NCI-H526 treated with DMSO at 0.1 percent for 48 hours (cell line): Measurements from ENCODE around the gene MT2A.

Experiments used
- DNase-seq: peaks from one replicate; lab custom pipeline; 2025; lab: John Stamatoyannopoulos, UW

Gene MT2A

GRCh38 chr16:56600398-56600999, 7.9 kb upstream of the MT2A start:
- DNase-seq = no peak

- DNase-seq = no peak
Observed at GRCh38 chr16:56601325-56601724, 7.1 kb upstream of the MT2A start.

- DNase-seq = peak; percentile 10
Observed at GRCh38 chr16:56603589-56603988, 4.8 kb upstream of the MT2A start.

DNA sequence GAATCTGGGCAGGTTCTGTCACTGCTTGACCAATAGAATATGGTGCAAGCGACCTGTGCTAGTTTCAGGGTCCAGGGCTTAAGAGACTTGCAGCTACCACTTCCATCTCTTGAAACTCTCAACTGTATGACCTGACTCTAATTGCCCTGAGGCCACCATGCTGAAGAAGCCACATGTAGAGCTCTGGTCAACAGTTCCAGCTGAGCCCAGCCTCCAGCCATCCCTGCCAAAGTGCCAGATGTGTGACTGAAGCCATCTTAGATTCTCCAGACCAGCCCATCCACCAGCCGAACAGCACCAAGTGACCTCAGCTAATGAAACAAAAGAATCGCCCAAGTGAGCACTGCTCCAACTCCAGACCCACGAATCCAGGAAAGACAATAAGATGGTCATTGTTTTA, 3.4 kb upstream of the MT2A start:
- no peak for DNase-seq

- no peak for DNase-seq
Observed at GRCh38 chr16:56605475-56605874, 2.9 kb upstream of the MT2A start.

DNA sequence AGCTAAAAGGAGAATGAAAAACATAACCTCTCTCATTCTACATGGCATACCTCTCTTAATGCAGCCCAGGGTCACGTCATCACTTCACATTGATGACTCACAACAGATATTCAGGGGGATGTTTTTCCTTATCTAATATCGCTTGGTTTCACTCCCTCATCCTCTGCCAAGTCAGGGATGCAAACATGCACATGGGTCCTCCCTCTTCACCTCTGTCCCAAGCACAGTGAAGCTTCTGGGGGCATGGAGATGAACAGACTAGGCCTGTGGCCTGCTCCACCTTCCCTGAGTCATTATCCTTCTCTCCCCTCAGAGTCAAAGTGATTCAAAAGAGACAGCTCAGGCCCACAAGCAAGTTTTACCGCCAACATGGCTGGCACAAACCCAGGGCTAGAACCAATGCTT, 2.3 kb upstream of the MT2A start:
- DNase-seq = no peak

- no peak for DNase-seq
Observed at GRCh38 chr16:56606476-56607108, 1.8 kb upstream of the MT2A start.

DNA sequence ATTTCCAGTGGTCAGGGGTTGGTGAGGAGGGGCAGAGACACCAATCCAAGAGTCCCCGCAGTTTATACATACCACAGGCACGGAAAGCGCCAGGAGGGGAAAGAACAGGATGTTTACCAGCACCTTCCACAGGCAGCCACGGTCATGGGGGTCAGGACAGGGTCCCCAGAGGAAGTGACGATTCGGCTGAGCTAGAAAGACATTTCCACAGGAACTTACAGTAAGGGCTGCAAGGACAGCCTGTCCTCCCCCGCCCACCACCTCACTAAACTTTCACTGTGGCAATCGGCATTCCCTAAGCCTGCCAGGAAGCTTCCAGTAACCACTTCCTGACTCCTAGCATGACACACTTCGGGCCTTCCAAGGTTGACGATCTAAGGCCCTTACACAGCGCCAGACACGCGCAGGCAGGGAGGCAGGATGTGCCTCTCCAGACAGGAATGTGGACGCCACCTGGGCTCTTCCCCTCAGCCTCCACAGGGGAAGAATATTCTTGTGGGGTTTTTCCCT, 1.2 kb upstream of the MT2A start:
- no peak for DNase-seq

DNA sequence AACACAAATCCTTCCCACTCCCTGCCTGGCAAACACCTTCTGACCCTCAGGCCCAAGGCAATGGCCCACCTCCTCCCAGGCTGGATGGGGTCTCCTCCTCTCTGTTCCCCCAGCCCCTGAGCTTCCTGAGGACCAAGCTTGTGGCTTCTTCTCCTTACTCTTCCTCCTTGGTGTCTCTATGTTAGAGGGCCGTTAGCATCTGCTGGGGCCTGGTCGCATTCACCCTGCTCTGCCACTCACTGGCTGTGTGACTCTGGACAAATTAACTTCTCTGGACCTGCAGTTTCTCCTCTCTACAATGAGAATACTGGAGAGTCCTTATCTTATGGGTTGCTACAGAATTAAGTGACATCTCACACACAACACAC, 725 bp upstream of the MT2A start:
- DNase-seq = no peak

DNA sequence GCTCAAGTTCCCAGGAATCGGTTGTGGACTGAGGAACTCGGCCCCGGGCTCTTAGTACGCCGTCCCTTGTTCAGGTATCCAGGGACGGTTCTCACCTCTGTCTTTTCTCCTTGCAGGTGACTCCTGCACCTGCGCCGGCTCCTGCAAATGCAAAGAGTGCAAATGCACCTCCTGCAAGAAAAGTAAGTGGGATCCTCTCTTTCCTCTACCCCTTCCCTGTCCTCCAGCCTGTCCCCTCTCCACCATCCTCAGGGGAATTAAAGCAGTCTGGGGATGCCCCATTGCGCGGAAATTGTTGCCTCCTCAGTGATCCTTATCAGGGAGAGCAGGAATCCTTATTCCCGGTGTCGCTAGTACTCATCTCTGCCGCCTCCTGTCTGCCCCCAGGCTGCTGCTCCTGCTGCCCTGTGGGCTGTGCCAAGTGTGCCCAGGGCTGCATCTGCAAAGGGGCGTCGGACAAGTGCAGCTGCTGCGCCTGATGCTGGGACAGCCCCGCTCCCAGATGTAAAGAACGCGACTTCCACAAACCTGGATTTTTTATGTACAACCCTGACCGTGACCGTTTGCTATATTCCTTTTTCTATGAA, 585 bp downstream of the MT2A start:
- no peak for DNase-seq

DNA sequence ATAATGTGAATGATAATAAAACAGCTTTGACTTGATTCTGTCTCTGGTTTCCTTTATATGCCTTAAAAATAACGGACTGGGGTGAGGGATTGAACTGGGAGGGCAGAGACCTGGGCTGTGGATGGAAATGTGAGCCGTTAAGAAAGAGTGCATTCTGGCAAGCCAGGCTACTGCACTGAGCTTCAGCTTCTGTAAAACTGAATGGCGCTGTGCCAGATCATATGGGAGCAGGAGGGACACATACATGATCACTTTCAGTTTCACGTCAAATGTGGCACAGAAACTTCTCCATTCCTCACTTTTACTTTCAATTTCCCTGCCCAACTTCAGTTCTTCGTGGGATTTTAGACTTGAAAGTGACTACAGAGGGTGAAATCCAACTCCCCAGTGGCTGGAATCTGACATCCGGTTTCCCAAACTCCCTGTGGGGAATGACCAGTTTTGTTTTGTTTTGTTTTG, 1.1 kb downstream of the MT2A start:
- no peak for DNase-seq

DNA sequence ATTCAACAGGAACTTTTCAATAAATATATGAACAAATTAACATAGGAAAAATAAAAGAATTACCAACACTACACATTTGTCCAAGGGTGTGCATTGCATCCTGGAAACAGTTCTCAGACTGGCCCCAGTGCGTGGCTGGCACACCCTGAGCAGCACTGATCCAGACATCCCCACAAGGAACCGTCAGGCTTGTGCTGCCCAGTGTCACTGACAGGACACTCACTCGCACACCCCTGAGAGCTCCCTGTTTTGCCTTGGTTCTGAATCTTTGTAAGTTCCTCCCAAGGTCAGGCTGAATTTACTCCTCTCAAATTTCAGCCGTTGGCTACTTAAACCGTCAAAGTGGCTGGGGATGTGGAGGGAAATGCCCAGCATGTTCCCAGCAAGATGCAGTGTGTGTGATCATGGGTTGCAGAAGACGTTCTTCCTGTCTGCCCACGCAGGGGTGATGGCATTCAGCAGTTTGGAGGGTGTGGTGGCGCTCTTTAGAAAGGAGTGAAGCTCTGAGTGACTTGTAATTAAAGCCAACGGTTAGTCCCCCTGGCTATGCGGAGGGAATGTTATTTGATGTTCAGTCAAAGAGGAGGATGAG, 1.7 kb downstream of the MT2A start:
- peak; percentile 14 for DNase-seq

DNA sequence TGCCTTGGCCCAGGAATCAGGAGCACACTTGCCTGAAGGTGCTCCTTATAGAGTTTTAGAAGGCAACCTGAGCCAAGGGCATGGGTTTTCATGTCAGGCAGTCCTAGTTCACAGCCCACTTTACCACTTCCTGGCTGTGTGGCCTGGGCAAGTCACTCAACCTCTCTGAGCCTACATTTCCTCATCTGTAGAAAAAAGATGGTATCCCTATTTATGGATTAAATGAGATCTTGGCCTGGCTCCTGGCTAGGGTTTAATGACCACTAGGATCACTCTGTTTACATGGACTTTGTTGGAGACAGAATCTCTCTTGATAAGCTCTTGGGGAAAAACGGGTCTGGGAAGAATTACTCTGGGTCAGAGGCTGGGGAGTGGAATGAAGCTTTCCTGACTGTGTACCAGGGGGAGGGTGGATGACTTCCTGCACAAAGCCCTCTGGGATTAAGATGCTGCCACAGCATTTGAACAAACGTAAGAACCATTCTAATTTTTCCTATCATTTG, 2.3 kb downstream of the MT2A start:
- no peak for DNase-seq

DNA sequence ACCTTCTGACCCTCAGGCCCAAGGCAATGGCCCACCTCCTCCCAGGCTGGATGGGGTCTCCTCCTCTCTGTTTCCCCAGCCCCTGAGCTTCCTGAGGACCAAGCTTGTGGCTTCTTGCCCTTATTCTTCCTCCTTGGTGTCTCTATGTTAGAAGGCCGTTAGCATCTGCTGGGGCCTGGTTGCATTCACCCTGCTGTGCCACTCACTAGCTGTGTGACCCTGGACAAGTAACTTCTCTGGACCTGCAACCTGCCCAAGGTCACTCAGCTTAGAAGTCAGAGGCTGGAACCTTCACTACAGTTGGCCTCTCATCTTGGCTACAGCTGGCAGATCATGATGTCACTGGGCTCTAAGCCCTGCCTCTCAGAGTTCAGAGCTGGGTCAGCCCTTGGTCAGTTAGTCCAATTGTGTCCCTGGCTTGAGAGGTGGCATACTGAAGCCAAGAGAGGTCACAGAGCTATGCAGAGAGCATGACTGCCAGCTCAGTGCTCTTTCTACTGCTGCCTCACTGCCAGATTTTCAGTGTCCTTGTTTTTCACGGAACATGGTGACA, 3.0 kb downstream of the MT2A start:
- DNase-seq = no peak

DNA sequence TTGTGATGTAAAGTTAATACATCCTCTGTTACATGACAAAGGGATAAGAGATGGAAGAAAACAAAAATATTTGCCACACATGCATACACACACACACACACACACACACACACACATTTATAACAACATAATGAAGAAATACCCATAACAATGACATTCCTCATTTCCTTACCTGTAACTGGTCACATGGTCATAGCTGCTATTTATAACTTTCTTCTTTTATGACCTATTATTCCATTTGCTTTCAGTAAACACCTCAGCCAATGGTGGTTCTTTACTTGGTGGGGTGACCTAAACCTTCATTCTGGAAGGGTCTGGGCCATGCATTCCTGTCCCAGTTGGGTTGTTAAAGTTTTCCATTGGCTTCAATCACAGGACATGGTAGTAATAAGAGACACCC, 5.3 kb downstream of the MT2A start:
- no peak for DNase-seq

- no peak for DNase-seq
Observed at GRCh38 chr16:56614549-56614991, 6.2 kb downstream of the MT2A start.

- no peak for DNase-seq
Observed at GRCh38 chr16:56615353-56615752, 7.0 kb downstream of the MT2A start.

- no peak for DNase-seq
Observed at GRCh38 chr16:56616608-56617211, 8.3 kb downstream of the MT2A start.

DNA sequence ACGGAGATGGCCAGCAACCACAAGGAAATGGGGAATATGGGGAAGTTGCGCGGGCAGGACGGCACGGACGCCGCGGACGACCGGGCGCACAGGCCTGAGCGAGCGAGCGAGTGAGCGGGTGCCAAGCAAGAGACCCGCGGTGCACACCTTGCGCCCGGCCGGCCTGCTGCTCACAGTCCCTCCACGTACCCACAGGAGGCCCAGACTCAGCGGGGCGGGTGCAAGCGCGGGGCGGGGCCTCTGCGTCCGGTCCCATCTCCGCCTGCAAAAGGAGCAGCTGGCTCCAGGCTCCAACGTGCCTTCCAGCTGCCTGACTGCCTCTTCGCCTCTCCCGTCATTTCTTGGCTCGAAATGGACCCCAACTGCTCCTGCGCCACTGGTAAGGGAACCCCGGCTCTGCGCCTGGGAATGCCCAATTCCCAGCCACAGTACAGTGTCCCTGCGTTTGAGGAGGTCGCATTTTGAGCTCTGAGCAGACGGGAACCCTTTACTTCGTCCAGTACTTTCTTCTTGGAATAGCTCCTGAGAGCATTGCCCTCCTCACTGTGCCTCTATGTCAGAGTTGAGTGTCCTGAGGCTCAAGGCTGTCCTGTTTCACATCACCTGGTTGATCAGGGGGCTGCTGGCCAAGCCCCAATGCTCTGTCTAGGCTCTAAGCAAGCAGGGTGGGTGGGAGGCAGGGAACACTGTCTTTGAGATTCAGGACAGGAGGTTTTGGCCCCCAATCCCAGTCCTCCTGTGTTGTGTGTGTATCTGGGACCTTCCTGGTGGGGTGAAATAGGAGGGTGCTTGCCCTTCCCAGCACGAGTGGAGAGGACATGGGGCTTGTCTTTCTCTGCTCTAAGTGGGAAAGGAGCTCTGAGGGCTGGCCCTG, 9.1 kb downstream of the MT2A start:
- no peak for DNase-seq

- DNase-seq = no peak
Observed at GRCh38 chr16:56618138-56618537, 9.8 kb downstream of the MT2A start.

DNA sequence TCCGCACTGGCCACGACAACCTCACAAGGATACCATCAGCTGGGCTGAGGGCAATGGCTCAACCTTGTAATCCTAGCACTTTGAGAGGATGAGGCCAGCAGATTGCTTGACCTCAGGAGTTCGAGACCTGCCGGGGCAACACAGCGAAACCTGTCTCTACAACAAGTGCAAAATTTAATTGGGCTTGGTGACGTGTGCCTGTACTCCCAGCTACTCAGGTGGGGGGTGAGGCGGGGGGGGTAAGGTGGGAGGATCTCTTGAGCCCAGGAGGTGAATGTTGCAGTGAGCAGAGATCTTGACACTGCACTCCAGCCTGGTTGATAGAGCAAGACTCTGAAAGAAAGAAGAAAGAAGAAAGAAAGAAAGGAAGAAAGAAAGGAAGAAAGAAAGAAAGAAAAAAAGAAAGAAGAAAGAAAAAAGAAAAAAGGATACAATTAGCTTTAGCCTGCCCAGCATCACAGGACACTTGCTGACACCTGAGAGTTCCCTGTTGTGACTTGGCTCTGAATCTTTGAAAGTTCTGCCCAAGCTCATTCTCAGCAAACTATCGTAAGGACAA, 12.0 kb downstream of the MT2A start:
- no peak for DNase-seq
